Coronary artery (tissue), 2 donors: Measurements from ENCODE around the gene CHRND.
A peak's percentile ranks its signal among the peaks of the same experiment; 100 is the strongest.

ENCODE experiments used
- DNase-seq: peaks from one replicate; pipeline ENCODE4 v3.0.0-alpha.2; 2017; ENCODE audit warnings: low spot score
- H3K27ac ChIP-seq, 2 donors: fragments of 200-600 bp; sonication (generic); one replicate each; pipeline ENCODE4 v1.5.1; 2016 to 2019
- H3K4me3 ChIP-seq: fragments of 200-600 bp; sonication (generic); 2 replicates; pipeline ENCODE4 v1.5.1; 2016; ENCODE audit warnings: mild to moderate bottlenecking, moderate library complexity
- TF ChIP-seq, protein P1 (sequence below): fragments of 200-600 bp; sonication (generic); IDR thresholded peaks from one replicate; pipeline ENCODE4 v1.5.1; 2019; ENCODE audit warnings: antibody characterized with exemption

Gene CHRND

GRCh38 chr2:232481322-232482140 lies 44.4 kb upstream of the CHRND start:
- no peak for DNase-seq
- no peak overlapping the region for H3K4me3 ChIP-seq
- no peak overlapping the region for H3K27ac ChIP-seq
- TF ChIP-seq, protein P1, sequence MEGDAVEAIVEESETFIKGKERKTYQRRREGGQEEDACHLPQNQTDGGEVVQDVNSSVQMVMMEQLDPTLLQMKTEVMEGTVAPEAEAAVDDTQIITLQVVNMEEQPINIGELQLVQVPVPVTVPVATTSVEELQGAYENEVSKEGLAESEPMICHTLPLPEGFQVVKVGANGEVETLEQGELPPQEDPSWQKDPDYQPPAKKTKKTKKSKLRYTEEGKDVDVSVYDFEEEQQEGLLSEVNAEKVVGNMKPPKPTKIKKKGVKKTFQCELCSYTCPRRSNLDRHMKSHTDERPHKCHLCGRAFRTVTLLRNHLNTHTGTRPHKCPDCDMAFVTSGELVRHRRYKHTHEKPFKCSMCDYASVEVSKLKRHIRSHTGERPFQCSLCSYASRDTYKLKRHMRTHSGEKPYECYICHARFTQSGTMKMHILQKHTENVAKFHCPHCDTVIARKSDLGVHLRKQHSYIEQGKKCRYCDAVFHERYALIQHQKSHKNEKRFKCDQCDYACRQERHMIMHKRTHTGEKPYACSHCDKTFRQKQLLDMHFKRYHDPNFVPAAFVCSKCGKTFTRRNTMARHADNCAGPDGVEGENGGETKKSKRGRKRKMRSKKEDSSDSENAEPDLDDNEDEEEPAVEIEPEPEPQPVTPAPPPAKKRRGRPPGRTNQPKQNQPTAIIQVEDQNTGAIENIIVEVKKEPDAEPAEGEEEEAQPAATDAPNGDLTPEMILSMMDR, result no peak

DNA sequence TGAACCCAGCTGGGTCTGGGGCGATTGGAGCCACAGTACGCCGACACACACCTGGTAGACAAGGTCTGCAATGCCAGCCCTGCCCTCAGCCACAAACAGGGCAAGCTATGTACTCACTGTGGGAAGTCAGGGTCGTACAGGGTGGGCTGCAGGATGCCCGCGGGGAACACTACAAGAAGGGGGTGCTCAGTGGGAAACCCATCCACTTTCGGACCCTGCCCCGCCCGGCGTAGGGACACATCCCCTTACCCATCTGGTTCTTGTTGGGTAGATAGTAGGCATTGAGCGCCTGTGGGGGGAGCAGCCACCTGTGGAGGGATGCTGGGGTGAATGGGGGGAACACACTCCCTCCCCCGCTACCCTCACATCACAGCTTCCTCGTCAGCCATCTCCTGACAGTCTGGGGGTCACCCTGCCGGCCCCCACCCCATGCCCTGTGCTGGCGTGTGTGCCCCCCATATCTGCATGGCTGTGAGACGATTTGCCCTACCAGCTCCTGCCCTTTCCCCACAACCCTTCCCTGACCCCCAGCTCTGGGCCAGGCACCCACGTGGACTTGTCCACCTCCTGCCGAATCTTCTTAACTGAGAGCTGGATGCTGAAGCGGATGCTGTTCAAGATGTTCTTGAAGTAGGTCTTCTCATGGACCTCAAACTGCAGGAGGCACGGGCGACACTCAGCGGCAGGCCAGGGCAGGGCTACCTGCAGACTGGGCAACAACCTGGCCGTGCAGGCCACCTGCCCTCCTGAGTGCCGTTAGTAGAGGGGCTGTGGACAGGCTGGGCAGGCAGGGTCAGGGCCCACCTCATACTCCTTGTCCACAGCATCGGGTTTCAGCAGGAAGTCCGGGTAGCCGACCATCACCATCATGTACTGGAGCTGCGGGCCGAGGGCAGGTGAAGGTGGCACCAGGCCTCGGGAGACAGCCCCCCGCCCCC lies 43.4 kb upstream of the CHRND start:
- TF ChIP-seq, protein P1, result no peak
- DNase-seq, result no peak
- Histone ChIP-seq H3K27ac (no peak overlapping the region), H3K4me3 (no peak overlapping the region)

DNA sequence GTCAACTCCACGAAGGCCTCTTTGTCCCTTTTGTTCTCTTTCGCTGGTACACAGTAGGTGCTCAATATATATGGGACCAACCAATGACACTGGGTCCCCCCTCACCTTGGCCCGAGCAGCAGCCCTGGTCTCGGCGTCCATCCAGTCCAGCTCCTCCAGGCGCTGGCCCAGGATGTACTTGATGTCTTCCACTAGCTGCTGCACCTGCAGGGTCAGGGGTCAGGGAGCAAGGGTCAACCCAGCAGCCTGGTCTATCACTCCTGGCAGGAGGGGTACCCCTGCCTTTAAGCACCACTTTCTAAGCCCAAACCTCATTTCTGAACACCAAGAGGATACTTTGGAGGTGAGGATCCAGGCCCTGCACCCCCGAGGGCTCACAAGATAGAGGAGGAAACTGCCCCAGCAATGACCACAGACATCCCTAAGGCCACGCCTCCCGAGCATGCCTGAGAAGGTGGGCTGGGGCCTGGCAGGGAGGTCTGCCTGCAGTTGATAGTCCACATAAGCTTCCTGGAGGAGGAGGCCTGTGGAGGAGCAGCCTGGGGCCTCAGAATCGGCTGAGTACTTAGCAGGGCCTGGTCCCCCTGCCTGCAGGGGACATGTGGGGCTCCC lies 42.5 kb upstream of the CHRND start:
- TF ChIP-seq, protein P1, result no peak
- Histone ChIP-seq H3K4me3 (no peak overlapping the region), H3K27ac (no peak overlapping the region)
- DNase-seq, result no peak

DNA sequence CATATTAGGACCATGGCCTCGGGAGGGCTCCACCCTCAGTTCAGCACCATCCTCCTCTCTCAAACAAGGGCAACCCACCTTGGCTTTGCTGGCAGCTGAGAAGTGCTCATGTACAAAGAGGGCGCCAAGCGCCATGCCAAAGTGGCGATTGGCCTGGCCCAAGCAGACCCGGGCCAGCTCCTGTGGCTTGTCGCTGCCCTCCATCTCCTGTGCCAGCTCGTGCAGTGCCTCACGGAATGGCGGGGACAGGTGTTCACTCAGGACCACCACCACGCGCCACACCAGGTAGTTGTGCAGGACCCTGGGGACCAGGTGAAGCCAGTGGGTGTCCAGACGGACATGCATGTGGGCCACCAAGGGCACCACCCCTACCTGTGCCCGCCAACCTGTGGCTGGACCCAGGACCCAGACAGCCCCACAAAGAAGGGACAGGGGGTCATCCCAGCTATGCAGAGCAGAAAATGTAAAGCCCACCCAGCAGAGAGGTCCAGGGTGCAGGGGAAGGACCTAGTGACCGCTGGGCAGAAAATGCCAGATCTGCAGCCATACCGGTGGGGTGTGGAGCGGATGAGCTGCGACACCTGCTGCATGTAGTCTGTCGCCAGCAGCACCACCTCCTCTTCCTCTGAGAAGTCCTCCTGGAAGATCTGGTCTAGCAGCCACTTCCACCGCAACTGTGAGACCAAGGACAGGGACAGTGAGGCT lies 41.9 kb upstream of the CHRND start:
- no peak overlapping the region for H3K4me3 ChIP-seq
- no peak for DNase-seq
- TF ChIP-seq, protein P1, result no peak
- no peak overlapping the region for H3K27ac ChIP-seq

- H3K4me3 ChIP-seq, result no peak overlapping the region
- no peak for DNase-seq
- TF ChIP-seq, protein P1, result no peak
- H3K27ac ChIP-seq, result no peak overlapping the region
Observed at GRCh38 chr2:232484628-232485347, 41.2 kb upstream of the CHRND start.

DNA sequence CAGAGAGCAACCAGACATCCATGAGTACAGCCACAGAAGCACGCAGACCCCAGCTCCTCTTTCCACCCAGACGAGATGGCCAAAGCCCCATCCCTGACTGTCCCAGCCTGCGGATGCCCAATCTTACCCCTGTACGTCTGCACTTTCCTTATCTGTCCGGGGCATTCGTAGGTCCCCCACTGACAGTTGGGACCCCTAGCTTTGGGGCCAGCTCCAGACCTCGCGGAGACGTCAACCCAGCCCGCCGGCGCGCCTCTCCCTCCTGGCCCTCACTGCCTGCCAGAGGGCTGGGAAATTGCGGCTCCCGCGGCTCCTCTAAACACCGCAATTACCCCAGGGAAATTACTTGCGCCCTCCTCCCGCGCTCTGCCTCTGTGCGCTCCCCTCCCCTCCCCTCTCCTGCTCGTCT lies 40.6 kb upstream of the CHRND start:
- no peak for DNase-seq
- TF ChIP-seq, protein P1, result no peak
- no peak overlapping the region for H3K27ac ChIP-seq
- H3K4me3 ChIP-seq, result peak overlapping the region; percentile 17
